ENCODE results near the gene JAG1.

- TF ChIP-seq, protein P1, sequence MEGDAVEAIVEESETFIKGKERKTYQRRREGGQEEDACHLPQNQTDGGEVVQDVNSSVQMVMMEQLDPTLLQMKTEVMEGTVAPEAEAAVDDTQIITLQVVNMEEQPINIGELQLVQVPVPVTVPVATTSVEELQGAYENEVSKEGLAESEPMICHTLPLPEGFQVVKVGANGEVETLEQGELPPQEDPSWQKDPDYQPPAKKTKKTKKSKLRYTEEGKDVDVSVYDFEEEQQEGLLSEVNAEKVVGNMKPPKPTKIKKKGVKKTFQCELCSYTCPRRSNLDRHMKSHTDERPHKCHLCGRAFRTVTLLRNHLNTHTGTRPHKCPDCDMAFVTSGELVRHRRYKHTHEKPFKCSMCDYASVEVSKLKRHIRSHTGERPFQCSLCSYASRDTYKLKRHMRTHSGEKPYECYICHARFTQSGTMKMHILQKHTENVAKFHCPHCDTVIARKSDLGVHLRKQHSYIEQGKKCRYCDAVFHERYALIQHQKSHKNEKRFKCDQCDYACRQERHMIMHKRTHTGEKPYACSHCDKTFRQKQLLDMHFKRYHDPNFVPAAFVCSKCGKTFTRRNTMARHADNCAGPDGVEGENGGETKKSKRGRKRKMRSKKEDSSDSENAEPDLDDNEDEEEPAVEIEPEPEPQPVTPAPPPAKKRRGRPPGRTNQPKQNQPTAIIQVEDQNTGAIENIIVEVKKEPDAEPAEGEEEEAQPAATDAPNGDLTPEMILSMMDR (IDR thresholded peaks at IDR 0.05) = no peak
- TF ChIP-seq RFX5 (IDR thresholded peaks at IDR 0.05) = no peak
- TF ChIP-seq POLR2A (IDR thresholded peaks at IDR 0.05; ENCODE audit: low read length) = no peak
- no peak for TF ChIP-seq JUNB (IDR thresholded peaks at IDR 0.05)
- TF ChIP-seq CHD2 (IDR thresholded peaks at IDR 0.05; ENCODE audit: low read length, partially characterized antibody) = no peak
- no peak for TF ChIP-seq RAD21 (conservative IDR thresholded peaks at IDR 0.05 in 1 of 2, IDR thresholded peaks at IDR 0.05 in 1 of 2)
- TF ChIP-seq E2F6 (IDR thresholded peaks at IDR 0.05; ENCODE audit: borderline replicate concordance, low read depth) = no peak
- no peak for TF ChIP-seq ESRRA (IDR thresholded peaks at IDR 0.05; ENCODE audit: borderline replicate concordance, low read length)
- no peak for TF ChIP-seq CEBPB (IDR thresholded peaks at IDR 0.05)
- TF ChIP-seq, protein P2, sequence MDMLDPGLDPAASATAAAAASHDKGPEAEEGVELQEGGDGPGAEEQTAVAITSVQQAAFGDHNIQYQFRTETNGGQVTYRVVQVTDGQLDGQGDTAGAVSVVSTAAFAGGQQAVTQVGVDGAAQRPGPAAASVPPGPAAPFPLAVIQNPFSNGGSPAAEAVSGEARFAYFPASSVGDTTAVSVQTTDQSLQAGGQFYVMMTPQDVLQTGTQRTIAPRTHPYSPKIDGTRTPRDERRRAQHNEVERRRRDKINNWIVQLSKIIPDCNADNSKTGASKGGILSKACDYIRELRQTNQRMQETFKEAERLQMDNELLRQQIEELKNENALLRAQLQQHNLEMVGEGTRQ (IDR thresholded peaks at IDR 0.05) = no peak
- no peak for TF ChIP-seq MAFK (IDR thresholded peaks at IDR 0.05; ENCODE audit: partially characterized antibody)
- no peak for TF ChIP-seq BHLHE40 (IDR thresholded peaks at IDR 0.05; ENCODE audit: low read depth, low read length)
- TF ChIP-seq HDAC2 (IDR thresholded peaks at IDR 0.05) = no peak
- no peak for TF ChIP-seq ELK1 (IDR thresholded peaks at IDR 0.05; ENCODE audit: low read depth, low read length)
Observed at GRCh38 chr20:10718661-10719060, 44.9 kb upstream of the JAG1 start.
